ENCODE results near the gene PDE4D.
"Not testable (repeated sequence)": the region's sequence is repeated elsewhere in the genome, so short reads cannot be mapped to it uniquely, and the experiment has no call there.

PDE4D gene

DNA sequence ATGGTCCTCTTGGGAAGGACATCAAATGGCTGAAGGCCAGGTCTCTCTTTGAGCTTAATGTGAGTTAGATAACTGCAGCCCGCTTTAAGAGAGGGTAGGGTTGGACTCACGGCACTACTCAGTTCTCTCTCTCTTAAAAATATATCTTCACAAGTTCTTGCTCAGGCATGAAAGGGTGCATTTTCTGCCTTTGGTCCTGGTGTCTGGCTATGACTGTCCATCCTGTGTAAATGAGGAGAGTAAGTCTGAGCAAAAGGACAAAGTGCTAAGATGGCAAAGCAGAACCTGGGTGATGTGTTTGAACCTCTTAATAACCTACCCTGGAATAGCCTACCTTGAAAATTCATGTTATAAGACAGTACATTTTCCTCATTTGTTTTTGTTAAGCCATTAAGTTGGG lies 293.4 kb downstream of the PDE4D start:
- no peak for DNase-seq

DNA sequence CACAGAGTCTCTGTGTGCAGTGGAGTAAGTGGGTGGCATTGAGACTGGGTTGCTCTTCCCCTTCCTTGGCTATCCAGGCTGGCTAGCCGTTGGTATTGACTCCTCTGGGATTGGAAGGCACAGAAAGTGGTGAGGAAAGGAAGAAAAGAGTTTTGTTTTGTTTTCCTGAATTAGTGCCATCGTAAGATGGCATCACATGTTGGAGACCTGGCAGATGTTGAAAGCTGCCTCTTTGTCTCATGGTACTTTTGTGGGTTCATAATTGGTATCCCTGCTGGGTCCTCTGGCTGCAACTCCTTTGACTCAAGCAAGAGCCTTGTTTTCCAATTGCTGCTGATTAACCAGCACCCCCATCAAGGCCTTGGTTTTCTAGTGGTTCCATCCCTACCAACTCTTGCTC lies 293.8 kb downstream of the PDE4D start:
- DNase-seq = no peak

DNA sequence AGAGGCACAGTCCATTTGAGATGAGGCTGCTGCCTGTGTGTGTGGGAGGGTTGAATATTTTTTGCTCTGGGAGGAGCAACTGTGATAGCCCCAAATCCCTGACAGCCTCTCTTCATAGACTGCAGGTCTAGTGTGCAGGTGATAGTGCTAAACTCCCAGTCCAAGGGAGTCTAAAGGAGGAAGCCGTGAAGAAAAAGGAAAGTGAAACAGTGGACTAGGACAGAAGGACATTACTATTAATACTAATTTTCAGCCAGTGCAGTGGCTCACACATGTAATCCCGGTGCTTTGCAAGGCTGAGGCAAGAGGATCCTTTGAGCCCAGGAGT lies 295.0 kb downstream of the PDE4D start:
- DNase-seq = no peak

DNA sequence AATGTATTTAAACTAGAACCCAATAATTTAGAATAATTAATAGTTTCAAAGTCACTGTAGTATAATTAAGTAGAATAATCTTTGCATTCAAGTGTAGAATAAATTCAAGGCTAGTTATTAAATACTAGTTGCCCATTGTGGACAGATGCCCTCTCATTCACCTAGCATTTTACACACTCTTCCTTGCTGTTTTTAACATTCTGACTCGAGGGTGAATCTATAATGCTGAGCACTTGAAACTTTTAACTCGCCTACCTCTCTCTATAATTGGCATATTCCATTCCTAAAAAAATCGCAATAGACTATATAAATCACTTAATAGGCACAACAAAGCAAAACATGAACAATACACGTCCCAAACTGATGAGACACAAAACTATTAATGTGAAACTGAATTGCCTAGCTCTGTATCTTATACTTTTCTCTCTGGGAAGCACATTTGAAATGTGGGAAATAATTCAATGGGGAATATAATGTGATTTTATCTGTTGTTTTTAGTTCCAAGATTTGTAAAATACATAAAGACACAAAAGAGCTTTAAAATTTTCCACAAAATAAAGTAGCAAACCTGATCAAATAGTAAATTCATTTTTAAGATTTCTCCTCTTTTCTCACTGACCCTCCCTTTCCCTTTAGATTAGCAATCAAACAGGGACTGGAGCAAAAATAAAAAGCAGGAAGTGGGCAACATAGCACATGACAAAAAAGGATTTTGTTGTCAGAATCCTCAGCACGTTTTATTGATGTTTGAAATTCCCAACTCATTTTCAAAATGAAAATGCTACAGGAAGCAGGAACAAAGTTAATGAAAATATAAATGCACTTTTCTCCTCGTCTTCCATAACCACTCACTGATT lies 295.6 kb downstream of the PDE4D start:
- no peak for DNase-seq

DNA sequence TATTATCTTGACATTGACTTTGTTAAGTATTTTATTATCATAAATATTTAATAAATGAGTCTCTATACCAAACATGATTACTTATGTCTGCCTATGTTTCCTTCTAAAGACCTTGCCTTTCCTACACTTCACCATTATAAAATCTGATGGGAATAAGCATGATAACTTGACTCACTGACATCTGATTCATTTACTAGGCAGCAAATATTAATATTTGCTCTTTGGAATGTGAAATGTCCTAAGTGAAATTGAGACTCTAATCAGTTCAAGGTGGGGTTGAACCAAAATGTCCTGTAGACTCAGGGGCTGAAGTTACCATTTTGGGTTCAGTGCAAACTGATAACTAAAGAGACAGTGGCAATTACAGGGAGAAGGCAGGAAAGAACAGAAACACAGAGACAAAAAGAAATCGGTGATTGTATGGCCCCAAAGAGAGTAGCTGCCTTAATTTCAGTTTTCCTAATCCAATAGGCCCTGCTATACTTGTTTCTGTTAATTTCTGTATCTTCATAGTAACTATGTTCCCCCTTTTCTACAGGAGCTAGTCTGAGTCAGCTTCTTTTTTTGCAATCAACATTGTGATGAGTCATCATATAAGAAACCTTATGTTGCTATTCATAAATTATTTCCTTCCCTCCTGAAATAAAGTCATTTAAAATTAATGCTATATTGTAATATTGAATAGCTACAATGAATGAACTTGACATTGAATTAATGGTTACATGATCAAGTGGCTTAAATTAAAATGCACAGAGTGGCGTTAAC lies 296.8 kb downstream of the PDE4D start:
- DNase-seq = no peak

DNA sequence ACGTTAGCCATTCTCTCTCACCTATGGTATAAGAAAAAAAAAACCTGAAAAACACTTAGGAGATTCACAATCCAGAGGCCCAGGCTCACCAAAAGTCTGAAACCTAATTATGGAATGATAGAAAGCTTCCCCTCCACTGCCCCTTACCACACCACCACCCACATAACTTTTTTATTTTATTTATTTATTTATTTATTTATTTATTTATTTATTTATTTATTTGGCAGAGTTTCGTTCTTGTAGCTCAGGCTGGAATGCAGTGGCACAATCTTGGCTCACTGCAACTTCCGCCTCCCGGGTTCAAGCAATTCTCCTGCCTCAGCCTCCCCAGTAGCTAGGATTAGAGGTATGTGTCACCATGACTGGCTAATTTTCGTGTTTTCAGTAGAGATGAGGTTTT lies 299.4 kb downstream of the PDE4D start:
- not testable (repeated sequence) for DNase-seq

DNA sequence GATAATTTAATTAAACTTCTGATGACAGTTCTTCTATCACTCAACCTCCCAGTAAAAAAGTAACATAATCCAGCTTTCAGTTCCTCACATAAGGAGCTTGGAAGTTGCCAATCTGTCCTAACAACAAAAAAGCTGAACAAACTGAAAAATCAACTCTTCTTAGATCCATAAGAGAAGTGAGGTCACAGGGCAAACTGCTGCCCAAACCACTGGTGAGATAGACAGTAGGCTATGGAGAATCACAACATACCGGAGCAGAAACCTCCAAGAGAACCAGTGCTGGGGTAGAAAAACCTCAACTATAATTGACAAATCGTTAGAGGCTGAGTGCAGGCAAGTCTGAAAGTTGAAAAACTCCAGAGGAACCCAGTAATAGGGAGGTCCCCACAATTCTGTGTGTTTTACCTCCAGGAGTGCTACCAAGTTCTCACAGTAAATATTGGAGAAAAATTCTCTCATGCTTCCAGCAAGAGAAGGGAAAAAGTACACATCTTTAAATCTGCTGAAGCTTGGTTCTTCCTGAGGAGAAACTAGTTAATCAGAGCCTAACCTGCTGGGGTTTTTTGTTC lies 300.0 kb downstream of the PDE4D start:
- no peak for DNase-seq

DNA sequence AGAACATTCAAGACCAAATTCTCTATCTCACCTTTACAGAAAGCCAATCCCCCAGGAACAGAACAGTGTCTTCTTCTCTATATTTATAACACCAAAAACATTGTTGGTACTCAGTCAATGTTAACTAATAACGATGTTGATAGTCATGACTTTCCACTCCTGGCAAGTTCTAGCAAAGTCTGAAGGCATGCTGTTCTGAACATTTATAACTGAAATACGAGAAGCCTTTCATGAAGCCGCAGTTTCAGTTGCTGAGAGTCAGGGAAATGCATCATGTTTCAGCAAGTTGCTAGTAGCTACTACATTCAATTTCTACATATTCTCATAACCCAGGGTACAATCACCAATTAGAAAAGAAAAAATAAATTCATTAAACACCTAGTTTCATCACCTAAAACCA lies 301.4 kb downstream of the PDE4D start:
- DNase-seq = no peak

DNA sequence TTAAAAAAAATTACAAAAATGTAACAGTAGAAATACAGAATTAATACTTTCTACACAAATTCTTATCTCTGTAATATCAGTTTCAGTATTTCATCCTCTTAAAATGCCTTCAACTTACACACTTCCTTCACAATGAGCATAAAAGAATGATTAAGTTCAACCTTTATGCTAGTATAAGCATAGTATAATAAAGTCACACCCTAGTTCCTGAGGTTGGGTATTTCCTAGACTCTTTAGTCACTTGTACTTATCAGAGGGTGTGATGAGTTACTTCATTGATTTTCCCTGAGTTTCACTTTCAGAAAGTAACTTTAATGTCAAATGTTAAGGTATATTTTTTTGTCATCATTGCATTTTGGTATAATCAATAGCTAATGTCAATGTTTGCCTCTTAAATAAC lies 302.4 kb downstream of the PDE4D start:
- DNase-seq = no peak

DNA sequence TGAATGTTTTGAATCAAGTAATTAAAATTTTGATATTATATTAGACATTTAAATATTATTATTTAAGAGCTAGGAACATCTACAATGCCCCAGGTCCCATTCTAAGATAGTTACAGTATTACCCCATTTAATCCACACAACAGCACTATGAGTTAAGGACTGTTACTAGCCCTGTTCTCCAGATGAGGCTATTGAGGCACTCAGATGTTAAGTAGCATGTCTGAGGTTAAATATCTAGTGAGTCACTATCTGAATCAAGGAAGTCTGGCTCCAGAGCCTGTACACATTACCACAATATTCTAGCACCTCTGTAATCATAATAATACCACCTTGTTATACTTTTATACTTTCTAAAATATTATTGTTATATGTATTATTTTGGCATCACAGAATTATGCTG lies 304.6 kb downstream of the PDE4D start:
- DNase-seq = no peak

DNA sequence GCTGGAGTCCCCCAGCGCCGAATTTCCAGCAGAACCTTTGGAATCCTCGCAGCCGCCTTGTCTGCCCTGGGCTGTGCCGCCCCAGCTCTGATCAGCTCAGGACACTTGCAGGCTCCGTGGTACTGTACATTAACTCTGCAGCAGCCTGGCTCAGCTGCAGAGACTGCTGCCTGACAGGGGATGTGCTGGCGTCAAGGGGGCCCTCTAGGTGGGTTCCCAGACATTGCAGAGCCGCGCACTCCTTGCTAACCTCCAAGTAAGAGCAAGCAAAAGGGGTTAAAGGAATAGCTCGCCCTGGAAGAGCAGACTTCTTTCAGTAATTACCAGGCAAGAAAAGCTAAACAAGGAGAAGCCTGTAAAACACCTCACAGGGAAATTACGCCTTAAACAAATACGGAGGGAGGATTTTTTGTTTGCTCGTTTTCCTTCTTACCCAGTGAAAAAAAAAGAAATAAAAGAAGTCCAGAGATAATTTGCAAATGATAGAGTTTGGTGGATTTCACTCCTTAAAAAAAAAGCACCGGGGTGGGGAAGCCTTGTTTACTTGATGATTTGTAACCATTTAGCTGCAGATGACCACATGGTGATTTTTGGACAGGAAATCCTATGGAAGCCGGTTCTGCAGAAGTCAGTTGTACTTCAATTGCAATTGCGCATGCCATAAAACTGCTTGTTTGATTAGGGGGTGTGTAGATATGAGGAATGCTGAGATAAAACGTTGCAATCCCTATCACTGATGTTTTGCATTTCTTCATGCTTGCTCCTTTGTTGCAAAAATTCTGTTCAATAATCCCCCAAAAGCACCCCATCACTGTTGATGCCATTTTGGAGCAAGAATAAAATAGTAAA lies 305.8 kb downstream of the PDE4D start:
- no peak for DNase-seq

DNA sequence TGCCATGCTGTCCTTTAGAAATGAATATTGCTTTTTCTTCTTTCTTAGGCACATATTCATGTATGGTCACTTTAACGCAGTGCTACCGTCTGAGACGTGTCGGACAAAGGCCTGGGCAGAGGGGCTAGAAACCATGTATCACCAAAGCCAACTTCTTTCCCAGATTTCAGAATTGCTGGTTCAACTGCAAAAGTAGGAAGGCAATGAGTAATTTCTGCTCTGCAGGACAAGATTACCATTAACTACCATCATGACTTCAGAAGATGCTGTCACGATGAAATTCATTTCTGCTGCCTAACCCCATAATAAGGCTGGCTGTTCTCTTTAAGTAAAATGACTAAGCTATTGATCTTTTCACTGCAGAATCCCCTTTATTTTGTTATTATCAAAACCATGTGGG lies 306.7 kb downstream of the PDE4D start:
- DNase-seq = no peak

DNA sequence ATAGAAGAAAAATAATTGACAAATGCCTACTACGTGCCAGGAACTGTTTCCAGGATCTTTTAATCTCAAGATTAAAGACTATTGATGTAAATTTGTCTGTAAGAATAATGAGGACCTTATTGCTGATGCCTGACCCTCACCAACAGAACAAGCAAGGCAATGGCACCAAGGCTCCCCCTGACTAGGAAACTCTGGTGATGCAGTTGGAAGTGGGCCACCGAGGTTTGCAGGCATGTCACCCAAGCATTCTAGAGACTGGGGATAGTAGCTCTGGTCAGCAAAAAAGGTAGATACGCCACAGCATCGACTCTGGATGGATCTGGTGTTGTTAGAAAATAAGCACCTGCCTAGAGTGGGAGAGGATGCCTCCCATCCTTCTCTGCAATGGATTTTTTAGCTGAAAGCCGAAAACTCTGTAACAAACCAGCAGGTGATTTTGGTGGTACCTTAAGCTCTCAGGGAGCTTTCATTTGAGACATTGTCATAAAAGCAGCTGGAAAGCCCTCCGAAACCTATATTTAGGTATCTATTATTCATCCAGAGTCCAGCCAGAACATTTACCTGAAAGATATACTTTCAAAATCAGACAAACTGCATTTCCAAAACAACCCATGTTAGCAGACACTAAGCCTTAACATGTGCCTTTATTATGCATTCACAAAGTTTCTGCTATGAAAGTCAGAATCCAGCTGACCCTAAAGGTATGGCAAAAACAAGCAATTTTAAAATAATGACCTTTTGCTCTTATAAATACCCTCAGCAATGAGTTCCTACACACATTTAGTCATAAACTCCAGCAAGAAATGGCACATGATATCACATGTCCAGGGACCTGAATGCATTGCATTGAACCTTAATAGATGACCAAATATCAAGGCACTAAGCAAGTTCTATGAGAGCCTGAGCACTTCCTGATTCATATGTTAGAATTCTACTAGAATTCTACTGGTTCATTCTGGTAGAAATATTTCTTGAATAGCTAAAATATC lies 308.4 kb downstream of the PDE4D start:
- no peak for DNase-seq

DNA sequence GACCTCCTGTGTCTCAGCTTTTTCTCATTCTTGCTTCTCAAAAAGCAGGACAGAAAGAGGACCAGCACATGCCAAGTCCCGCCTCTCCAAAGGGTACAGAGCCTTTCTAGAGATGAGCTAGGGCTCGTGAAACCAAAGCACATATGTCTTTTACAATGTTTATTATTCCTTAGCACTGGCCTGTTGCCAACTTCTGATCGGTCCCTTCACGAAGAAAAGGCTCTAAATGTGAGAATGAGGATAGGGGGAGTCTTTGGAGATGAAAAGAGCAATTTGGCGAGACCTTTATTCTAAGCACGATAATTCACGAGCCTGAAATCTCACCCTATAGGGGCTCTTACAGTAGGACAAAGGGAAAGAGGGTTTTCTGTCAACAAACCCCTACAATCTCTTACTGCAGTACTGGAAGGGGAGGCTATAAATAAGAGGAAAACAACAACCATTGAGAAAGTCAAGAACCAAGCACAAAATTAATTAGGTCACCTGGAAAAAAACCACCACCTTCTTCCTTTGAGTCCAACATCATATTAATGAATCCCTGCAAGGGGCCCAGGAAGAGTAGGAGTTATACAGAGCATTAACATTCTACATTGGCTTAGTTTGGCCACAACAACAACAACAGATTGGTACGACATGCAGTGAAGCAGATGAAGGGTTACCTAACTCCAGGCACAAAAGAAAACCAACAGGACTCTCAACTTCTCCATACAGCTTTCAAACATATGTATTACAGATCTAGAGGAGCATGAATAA lies 309.5 kb downstream of the PDE4D start:
- DNase-seq = no peak

DNA sequence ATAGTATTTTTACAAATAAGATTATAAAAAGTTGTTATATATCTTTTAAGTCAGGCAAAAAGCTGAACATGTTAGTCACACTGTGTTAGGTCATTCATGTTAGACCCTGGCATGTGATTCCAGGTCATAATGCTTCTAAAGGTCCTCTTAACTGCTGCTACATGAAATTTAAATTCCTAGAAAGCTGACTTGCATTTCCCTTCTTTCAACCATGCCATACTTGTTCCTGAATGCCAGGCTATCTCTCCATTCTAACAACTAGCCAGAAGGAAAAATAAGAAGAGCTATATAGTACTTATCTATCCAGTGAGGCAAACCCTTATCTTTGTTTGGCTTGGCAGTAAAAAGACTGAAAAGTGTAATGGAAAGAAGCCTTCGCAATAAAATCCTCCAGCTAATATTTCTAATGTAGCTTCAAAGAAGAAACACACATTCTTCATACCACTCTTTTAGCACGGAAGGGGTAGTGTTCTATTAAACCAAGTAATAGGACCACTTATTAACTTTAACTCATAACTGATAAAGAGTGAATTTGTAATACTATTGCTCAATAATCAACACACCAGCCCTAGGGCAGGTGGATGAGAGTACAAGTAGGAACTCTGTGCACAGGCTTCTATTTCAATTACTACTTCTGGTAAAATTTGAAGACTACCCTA lies 310.2 kb downstream of the PDE4D start:
- no peak for DNase-seq

DNA sequence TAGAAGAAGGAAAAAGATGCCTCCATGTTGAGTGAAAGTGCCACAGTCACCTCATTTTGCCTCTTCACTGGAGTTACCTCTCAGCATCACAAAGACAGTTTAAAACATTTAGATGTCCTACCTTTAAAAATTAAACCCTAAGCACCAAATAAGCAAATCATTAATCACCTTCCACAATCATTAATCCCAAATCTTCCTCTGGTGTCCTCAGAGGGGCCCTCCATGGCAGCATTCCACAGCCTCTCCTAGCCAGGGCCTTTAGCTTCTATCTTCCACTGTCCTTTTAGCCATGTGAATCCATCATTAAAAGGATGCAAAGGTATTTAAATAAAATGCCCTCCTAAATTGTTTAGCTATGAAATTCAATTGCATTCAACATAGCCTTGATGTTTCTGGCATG lies 310.8 kb downstream of the PDE4D start:
- DNase-seq = no peak

DNA sequence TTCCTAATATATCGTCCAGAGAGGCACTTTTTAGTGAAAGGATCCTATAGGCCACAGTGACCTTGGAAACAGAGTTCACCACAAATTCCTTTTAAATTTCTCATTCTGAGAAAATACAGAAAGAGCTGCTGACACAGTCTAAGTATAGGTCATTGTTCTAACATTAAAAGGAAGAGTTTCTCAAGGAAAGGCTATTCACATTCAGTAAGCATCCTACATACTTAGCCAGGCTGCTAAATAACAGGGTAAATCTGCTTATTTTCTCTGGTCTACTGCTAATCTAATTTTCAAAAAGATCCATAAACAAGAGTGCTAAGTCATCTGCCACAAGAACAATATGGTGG lies 313.7 kb downstream of the PDE4D start:
- no peak for DNase-seq

DNA sequence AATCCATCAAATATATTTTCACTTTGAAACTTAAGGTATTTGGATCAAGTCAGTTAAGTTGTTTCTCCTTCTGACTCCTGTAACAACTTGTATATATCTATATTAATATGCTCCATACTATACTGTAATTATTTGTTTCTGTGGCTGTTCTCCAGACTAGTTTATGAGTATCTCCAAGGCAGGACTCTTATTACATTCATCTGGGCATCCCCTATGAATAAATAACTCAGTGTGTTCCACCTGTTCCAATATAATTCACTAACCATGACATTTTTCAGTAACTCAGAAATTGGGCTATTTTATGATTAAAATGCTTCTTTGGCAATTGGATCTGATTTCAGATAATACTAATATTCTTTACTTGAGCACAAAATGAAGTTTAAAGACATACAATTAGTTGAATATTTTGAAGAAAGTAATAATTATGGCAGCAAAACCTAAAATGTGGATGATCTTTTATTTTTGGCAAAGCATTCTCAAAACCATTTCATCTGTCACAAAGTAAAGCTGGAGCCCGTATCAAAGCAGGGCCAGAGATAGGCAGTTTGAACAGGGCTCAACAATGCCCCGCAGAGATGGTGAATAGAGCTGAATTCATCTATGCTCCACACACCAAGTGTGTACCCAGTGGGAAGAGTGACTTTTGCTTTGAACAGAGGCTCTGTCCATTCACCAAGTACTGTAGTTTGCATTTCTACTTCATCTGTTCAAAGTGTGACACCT lies 314.3 kb downstream of the PDE4D start:
- no peak for DNase-seq

DNA sequence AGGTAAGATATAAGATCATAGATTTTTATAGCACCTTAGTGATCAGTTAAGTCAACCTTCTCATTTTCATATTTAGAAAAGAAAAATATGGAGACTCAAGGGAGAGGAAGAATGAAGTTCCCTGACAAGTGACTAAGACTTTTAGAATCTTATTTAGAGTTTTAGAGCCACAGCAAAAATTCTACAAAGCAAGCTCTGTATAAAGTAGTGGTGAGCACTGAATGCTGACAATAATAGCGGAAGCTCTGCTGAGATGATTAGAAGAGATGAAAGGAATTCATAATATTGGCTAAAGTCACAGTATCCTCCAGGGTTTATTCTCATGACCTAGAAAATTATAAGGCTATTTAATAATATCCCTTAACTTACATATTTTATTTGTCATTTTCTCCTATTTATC lies 316.0 kb downstream of the PDE4D start:
- no peak for DNase-seq

Data from stimulated activated naive CD4-positive, alpha-beta T cell treated with Interleukin-2 at 50 U/mL for 16 hours (primary cell).